HCT116 (cell line): ENCODE data around the gene SMTNL1. TPM values are rescaled to one million over a fixed set of nuclear protein-coding genes. Genes with fewer than 3 reads are reported as not detected.

Experiments used
- ATAC-seq: fragments of 200-7000 bp; cut with Tn5 transposase; 2 replicates; pipeline ENCODE4 v1.9.1; 2020; ENCODE audit warnings: mild to moderate bottlenecking, moderate library complexity
- BruUV-seq: library from RNA; stranded (reverse); fragments of 400-500 nt; replicated peaks from 2 replicates; lab custom pipeline; 2021; lab: Mats Ljungman, UMichigan
- CTCF ChIA-PET: fragments of 300-600 bp; sonication (Branson Sonifier 250); formaldehyde crosslinking; loops from one replicate; lab custom pipeline; 2021; ENCODE audit warnings: antibody characterized with exemption; lab: Charles Lee
- POLR2A ChIA-PET: fragments of 300-600, 350-600 bp; sonication (Branson Sonifier 250); formaldehyde crosslinking; loops from one replicate; lab custom pipeline; 2021; ENCODE audit warnings: antibody characterized with exemption; lab: Charles Lee
- RAD21 ChIA-PET, 2 experiments: fragments of 300-600 bp; sonication (Branson Sonifier 250); formaldehyde crosslinking; loops; one replicate each; lab custom pipeline; 2023; ENCODE audit warnings: low total read pairs in 2 of 2; ENCODE audit not compliant: uncharacterized antibody in 2 of 2, unreplicated experiment in 2 of 2, low non-redundant PET in 1 of 2; lab: Charles Lee
- DNase-seq: peaks from one replicate; pipeline ENCODE4 v3.0.0-alpha.2; 2010; ENCODE audit warnings: low read depth, low spot score
- H2AFZ ChIP-seq: fragments of 200-600 bp; shearing (Covaris generic), sonication (generic); 2 replicates; pipeline ENCODE4 v1.6.1; 2017; ENCODE audit warnings: low read depth, mixed run types, mixed read lengths, antibody characterized with exemption, low read length; ENCODE audit not compliant: poor library complexity, severe bottlenecking
- H3K27ac ChIP-seq: 2 replicates; pipeline ENCODE4 v1.5.1; 2012; ENCODE audit warnings: low read depth, low read length
- H3K27me3 ChIP-seq: fragments of 200-600 bp; sonication (generic); 2 replicates; pipeline ENCODE4 v1.6.1; 2016; ENCODE audit warnings: mixed run types, low read length, mixed read lengths; ENCODE audit not compliant: insufficient read depth
- H3K36me3 ChIP-seq, 2 experiments: fragments of 200-500 bp in 1 of 2; fragments of 200-600 bp in 1 of 2; sonication (Bioruptor generic) in 1 of 2; sonication (generic) in 1 of 2; 2 replicates each; pipeline versions ENCODE4 v1.5.1 to v1.6.1; 2014 to 2016; ENCODE audit warnings: low read length in 2 of 2, inconsistent platforms in 1 of 2, mixed read lengths in 1 of 2, mixed run types in 1 of 2; ENCODE audit not compliant: insufficient read depth in 2 of 2, control insufficient read depth in 1 of 2
- H3K4me1 ChIP-seq, 2 experiments: fragments of 200-600 bp in 1 of 2; sonication (generic) in 1 of 2; 2 replicates each; pipeline versions ENCODE4 v1.5.1 to v1.6.1; 2012 to 2017; ENCODE audit warnings: low read length in 2 of 2, inconsistent platforms in 1 of 2, mild to moderate bottlenecking in 1 of 2, mixed read lengths in 1 of 2, mixed run types in 1 of 2, moderate library complexity in 1 of 2; ENCODE audit not compliant: insufficient read depth in 2 of 2, control insufficient read depth in 1 of 2
- H3K4me2 ChIP-seq: fragments of 200-600 bp; sonication (generic); 2 replicates; pipeline ENCODE4 v1.6.1; 2017; ENCODE audit warnings: mixed run types, low read length, mixed read lengths
- H3K4me3 ChIP-seq, 2 experiments: fragments of 200-600 bp in 1 of 2; sonication (generic) in 1 of 2; replicated peaks in 1 of 2; 2 replicates each; pipeline ENCODE4 v1.5.1; 2011 to 2016; ENCODE audit warnings: low read length in 2 of 2, control low read depth in 1 of 2, low read depth in 1 of 2, mild to moderate bottlenecking in 1 of 2, mixed read lengths in 1 of 2, mixed run types in 1 of 2
- H3K79me2 ChIP-seq: fragments of 200-600 bp; sonication (generic); 2 replicates; pipeline ENCODE4 v1.6.1; 2017; ENCODE audit warnings: mild to moderate bottlenecking, mixed run types, low read length, moderate library complexity, mixed read lengths; ENCODE audit not compliant: insufficient read depth
- H3K9ac ChIP-seq: fragments of 200-600 bp; sonication (generic); 2 replicates; pipeline ENCODE4 v1.6.1; 2016; ENCODE audit warnings: low read length, mixed read lengths
- H3K9me2 ChIP-seq: fragments of 200-600 bp; sonication (generic), shearing (Covaris generic); 2 replicates; pipeline ENCODE4 v1.6.1; 2017; ENCODE audit warnings: mixed run types, mild to moderate bottlenecking, moderate library complexity; ENCODE audit not compliant: insufficient read depth
- H3K9me3 ChIP-seq, 2 experiments: fragments of 200-500 bp in 1 of 2; fragments of 200-600 bp in 1 of 2; sonication (Bioruptor generic) in 1 of 2; sonication (generic) in 1 of 2; 2 replicates each; pipeline ENCODE4 v1.6.1; 2014 to 2017; ENCODE audit warnings: low read length in 2 of 2, mixed read lengths in 2 of 2, inconsistent platforms in 1 of 2, low read depth in 1 of 2, mild to moderate bottlenecking in 1 of 2, mixed run types in 1 of 2, moderate library complexity in 1 of 2; ENCODE audit not compliant: control insufficient read depth in 1 of 2, insufficient read depth in 1 of 2
- H4K20me1 ChIP-seq: fragments of 200-600 bp; sonication (generic), shearing (Covaris generic); 2 replicates; pipeline ENCODE4 v1.6.1; 2017; ENCODE audit warnings: mixed run types, mild to moderate bottlenecking, moderate library complexity; ENCODE audit not compliant: insufficient read depth
- ATF3 ChIP-seq: IDR thresholded peaks from 2 replicates; pipeline ENCODE4 v1.6.1; 2012
- CBX3 ChIP-seq: IDR thresholded peaks from 2 replicates; pipeline ENCODE4 v1.6.1; 2012; ENCODE audit warnings: low read depth
- EGR1 ChIP-seq: IDR thresholded peaks from 2 replicates; pipeline ENCODE4 v1.6.1; 2012; ENCODE audit warnings: low read depth
- EZH2 ChIP-seq: fragments of 200-600 bp; sonication (generic); IDR thresholded peaks from 2 replicates; pipeline ENCODE4 v1.6.1; 2017; ENCODE audit warnings: antibody characterized with exemption, mixed run types
- EZH2phosphoT487 ChIP-seq: fragments of 200-600 bp; IDR thresholded peaks from 2 replicates; pipeline ENCODE4 v1.6.1; 2018; ENCODE audit warnings: antibody characterized with exemption, borderline replicate concordance
- FOSL1 ChIP-seq: IDR thresholded peaks from 2 replicates; pipeline ENCODE4 v1.6.1; 2012; ENCODE audit warnings: low read depth
- MAX ChIP-seq: IDR thresholded peaks from 2 replicates; pipeline ENCODE4 v1.6.1; 2012
- POLR2AphosphoS5 ChIP-seq: IDR thresholded peaks from 2 replicates; pipeline ENCODE4 v1.6.1; 2011; ENCODE audit warnings: mild to moderate bottlenecking, low read depth, low read length, moderate library complexity
- SRF ChIP-seq: IDR thresholded peaks from 2 replicates; pipeline ENCODE4 v1.6.1; 2012; ENCODE audit warnings: low read depth
- ZBTB33 ChIP-seq: IDR thresholded peaks from 2 replicates; pipeline ENCODE4 v1.6.1; 2011; ENCODE audit warnings: mild to moderate bottlenecking, low read length, moderate library complexity; ENCODE audit not compliant: insufficient replicate concordance; ENCODE audit errors: extremely low read depth
- intact Hi-C: fragments of 100-400 bp; cut with micrococcal nuclease; formaldehyde crosslinking; loops from 2 replicates; pipeline ENCODE4 v1.10.0; 2022
- total RNA-seq: library from RNA; stranded (reverse); gene quantifications from one replicate; pipeline ENCODE4 v1.2.1, GENCODE V29; 2021; ENCODE audit not compliant: unreplicated experiment
- TF ChIP-seq, protein P1 (sequence below), 3 experiments: fragments of 200-600 bp in 1 of 3; sonication (generic) in 1 of 3; IDR thresholded peaks in 2 of 3; conservative IDR thresholded peaks in 1 of 3; 2 replicates each; pipeline ENCODE4 v1.5.1; 2012 to 2017; ENCODE audit warnings: low read depth in 2 of 3, low read length in 2 of 3, antibody characterized with exemption in 1 of 3, borderline replicate concordance in 1 of 3, control low read depth in 1 of 3, mild to moderate bottlenecking in 1 of 3, mixed read lengths in 1 of 3, mixed run types in 1 of 3, moderate library complexity in 1 of 3; ENCODE audit not compliant: insufficient read depth in 1 of 3

The SMTNL1 gene
- total RNA-seq, 1 experiment from 2014 or later, result not detected

DNA sequence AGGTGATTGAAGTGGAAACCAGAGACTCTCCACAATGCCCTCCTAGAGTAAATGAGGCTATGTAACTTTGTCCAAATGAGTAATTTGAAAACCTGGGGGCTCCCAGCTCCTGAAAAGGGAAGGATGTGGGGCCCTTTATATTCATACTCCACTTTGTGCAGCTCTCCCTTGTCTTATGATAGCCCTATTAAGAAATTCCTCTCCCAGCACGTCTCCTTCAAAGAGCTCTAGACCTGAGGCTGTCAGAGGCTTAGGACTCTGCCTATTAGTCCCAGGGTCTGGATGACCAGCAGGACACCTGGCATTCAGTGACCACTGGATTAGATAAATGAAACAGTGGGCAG, 24.0 kb upstream of the SMTNL1 start (continued):
- TF ChIP-seq CBX3, result no peak
- TF ChIP-seq FOSL1, result no peak
- TF ChIP-seq ATF3, result no peak

DNA sequence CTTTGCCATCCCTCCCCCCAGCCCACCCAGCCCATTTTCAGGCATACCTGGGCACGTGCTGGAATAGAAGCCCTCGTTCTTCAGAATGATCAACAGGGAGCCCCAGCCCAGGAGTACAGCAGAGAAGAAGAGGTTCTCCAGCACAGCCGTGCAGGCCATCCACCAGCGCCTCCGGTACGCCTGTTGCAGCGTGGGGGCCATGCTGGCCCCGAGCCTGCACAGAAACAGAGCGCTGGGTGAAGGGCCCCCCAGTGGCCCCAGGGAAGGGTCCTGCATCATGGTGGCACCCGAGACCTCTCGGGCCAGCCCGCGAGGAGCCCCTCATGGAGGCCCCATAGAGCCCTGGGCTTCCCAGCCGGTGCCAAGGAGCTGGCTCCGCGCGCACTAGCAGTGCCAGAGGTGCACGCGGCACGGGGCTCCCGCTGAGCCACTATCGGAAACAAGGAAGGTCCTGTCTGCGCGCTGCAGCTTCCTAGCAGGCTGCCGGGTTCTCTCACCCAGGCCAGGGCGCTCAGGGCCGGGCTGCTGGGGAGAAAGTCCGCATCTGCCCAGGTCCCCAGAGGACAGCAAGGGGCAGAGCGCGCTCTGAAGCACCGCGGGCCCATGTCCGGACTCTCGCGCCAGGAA, 23.4 kb upstream of the SMTNL1 start:
- Histone ChIP-seq H3K9me3 (no peaks in the 10 kb centered on the region), H3K36me3 (no peaks in the 10 kb centered on the region), H3K4me3 (peak overlapping the region; percentile 70 to 73; a peak in 3 of 4 replicates), H2AFZ (no peak overlapping the region), H3K4me2 (peak overlapping the region; percentile 96), H3K9me2 (no peaks in the 10 kb centered on the region), H3K27me3 (no peaks in the 10 kb centered on the region), H3K9ac (no peak overlapping the region), H4K20me1 (no peaks in the 10 kb centered on the region), H3K27ac (no peak overlapping the region), H3K4me1 (peaks cover 3 to 15% of the 10 kb centered on the region in 2 experiments; a peak in 3 of 4 replicates), H3K79me2 (no peaks in the 10 kb centered on the region)
- CTCF ChIA-PET, result interaction anchor here (1.2 to 2.7 kb wide), 2 partner anchors 13 to 20 kb away, joined by 4 to 15 read pairs; no protein-coding TSS in a partner anchor
- intact Hi-C loops, result no loop called here
- no TSS peak for BruUV-seq
- ATAC-seq, result 0 out of 2 replicates have a peak, but pooled peaks have one; percentile 9
- RAD21 ChIA-PET, result no interaction called here
- POLR2A ChIA-PET, result interaction anchor here (2.4 kb wide), 1 partner anchor 21 kb away, joined by 7 read pairs; no protein-coding TSS in a partner anchor
- TF ChIP-seq, protein P1, sequence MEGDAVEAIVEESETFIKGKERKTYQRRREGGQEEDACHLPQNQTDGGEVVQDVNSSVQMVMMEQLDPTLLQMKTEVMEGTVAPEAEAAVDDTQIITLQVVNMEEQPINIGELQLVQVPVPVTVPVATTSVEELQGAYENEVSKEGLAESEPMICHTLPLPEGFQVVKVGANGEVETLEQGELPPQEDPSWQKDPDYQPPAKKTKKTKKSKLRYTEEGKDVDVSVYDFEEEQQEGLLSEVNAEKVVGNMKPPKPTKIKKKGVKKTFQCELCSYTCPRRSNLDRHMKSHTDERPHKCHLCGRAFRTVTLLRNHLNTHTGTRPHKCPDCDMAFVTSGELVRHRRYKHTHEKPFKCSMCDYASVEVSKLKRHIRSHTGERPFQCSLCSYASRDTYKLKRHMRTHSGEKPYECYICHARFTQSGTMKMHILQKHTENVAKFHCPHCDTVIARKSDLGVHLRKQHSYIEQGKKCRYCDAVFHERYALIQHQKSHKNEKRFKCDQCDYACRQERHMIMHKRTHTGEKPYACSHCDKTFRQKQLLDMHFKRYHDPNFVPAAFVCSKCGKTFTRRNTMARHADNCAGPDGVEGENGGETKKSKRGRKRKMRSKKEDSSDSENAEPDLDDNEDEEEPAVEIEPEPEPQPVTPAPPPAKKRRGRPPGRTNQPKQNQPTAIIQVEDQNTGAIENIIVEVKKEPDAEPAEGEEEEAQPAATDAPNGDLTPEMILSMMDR (IDR thresholded peaks at IDR 0.05 in 2 of 3, conservative IDR thresholded peaks at IDR 0.05 in 1 of 3; ENCODE audit: borderline replicate concordance in 1 of 3, insufficient read depth in 1 of 3, low read depth in 2 of 3, low read length in 2 of 3), result no peak
- TF ChIP-seq SRF (no peak), POLR2AphosphoS5 (no peak), FOSL1 (no peak), ZBTB33 (no peak), EZH2phosphoT487 (no peak), EZH2 (no peak), MAX (no peak), EGR1 (no peak)
- DNase-seq, result no peak
